HepG2 (cell line): ENCODE results near the gene HJURP. TPM values are rescaled to one million over a fixed set of nuclear protein-coding genes. Genes with fewer than 3 reads are reported as not detected.

Source experiments
- ATAC-seq: fragments of 200-7000 bp; cut with Tn5 transposase; 3 replicates; pipeline ENCODE4 v1.9.1; 2020; ENCODE audit warnings: mild to moderate bottlenecking, moderate library complexity
- BruUV-seq: library from RNA; stranded (reverse); fragments of 400-500 nt; replicated peaks from 2 replicates; lab custom pipeline; 2021; lab: Mats Ljungman, UMichigan
- CTCF ChIA-PET: fragments of 300-600 bp; formaldehyde crosslinking; extraction: SDS; loops from one replicate; lab custom pipeline; 2021; ENCODE audit warnings: low total read pairs, inconsistent platforms, low intra/inter-chr PET ratio; lab: Yijun Ruan, JAX
- POLR2A ChIA-PET: fragments of 350-600 bp; sonication (Branson Sonifier 250); formaldehyde crosslinking; loops from one replicate; lab custom pipeline; 2020; ENCODE audit warnings: antibody characterized with exemption, inconsistent platforms; lab: Yijun Ruan, JAX
- DNase-seq: peaks from one replicate; pipeline ENCODE4 v3.0.0-alpha.2; 2015; ENCODE audit warnings: low spot score
- FAIRE-seq: peaks from 3 replicates; lab custom pipeline; 2011; peaks lifted over from hg19 to GRCh38; lab: Jason Lieb, UNC
- H2AFZ ChIP-seq: one replicate; pipeline ENCODE4 v1.6.1; 2011; ENCODE audit warnings: low read length, inconsistent platforms
- H3K27ac ChIP-seq: fragments of 300-600 bp; 3 replicates; pipeline ENCODE4 v1.8.0; 2011; ENCODE audit warnings: mixed run types, mild to moderate bottlenecking, mixed read lengths, low read length, inconsistent platforms; ENCODE audit not compliant: insufficient read depth; ENCODE audit errors: extremely low read length
- H3K27me3 ChIP-seq, 2 experiments: fragments of 200-600 bp in 1 of 2; 2 replicates in 1 of 2; 3 replicates in 1 of 2; pipeline versions ENCODE4 v1.6.0 to v1.8.0; 2011; ENCODE audit warnings: low read length in 2 of 2, mild to moderate bottlenecking in 2 of 2, moderate library complexity in 2 of 2, inconsistent platforms in 1 of 2; ENCODE audit not compliant: insufficient read depth in 2 of 2, control insufficient read depth in 1 of 2
- H3K36me3 ChIP-seq, 2 experiments: fragments of 200-600 bp in 1 of 2; replicated peaks in 1 of 2; 2 replicates in 1 of 2; 3 replicates in 1 of 2; pipeline versions ENCODE4 v1.5.1 to v1.8.0; 2011; ENCODE audit warnings: low read length in 2 of 2, inconsistent platforms in 1 of 2; ENCODE audit not compliant: insufficient read depth in 2 of 2, control insufficient read depth in 1 of 2
- H3K4me1 ChIP-seq: 2 replicates; pipeline ENCODE4 v1.5.1; 2012; ENCODE audit warnings: low read length, inconsistent platforms; ENCODE audit not compliant: insufficient read depth
- H3K4me2 ChIP-seq: 2 replicates; pipeline ENCODE4 v1.6.0; 2011; ENCODE audit warnings: low read depth, low read length, inconsistent platforms
- H3K4me3 ChIP-seq, 3 experiments: fragments of 200-600 bp in 1 of 3; sonication (generic), shearing (Covaris generic) in 1 of 3; replicated peaks in 1 of 3; 2 replicates each; pipeline ENCODE4 v1.5.1; 2011 to 2016; ENCODE audit warnings: low read length in 3 of 3, inconsistent platforms in 2 of 3, low read depth in 2 of 3, mild to moderate bottlenecking in 2 of 3, control low read depth in 1 of 3, mixed read lengths in 1 of 3; ENCODE audit not compliant: insufficient read depth in 1 of 3
- H3K79me2 ChIP-seq: one replicate; pipeline ENCODE4 v1.6.1; 2011; ENCODE audit warnings: low read length, inconsistent platforms; ENCODE audit not compliant: insufficient read depth
- H3K9ac ChIP-seq: 2 replicates; pipeline ENCODE4 v1.6.0; 2011; ENCODE audit warnings: mild to moderate bottlenecking, low read depth, low read length, inconsistent platforms; ENCODE audit not compliant: insufficient read depth
- H3K9me3 ChIP-seq: 2 replicates; pipeline ENCODE4 v1.5.1; 2012; ENCODE audit warnings: mild to moderate bottlenecking, low read length
- H4K20me1 ChIP-seq: 2 replicates; pipeline ENCODE4 v1.6.0; 2011; ENCODE audit warnings: inconsistent platforms, mild to moderate bottlenecking, low read length, moderate library complexity; ENCODE audit not compliant: insufficient read depth
- AFF4 ChIP-seq: sonication (generic); formaldehyde crosslinking; IDR thresholded peaks from 2 replicates; pipeline ENCODE4 v1.4.0; 2020; ENCODE audit warnings: missing genetic modification reagents
- NFKBIZ ChIP-seq: IDR thresholded peaks from 2 replicates; pipeline ENCODE4 v1.6.1; 2018; ENCODE audit warnings: missing genetic modification reagents, missing compliant biosample characterization
- PCBP1 ChIP-seq: fragments of 200-400 bp; formaldehyde crosslinking; IDR thresholded peaks from 2 replicates; pipeline ENCODE4 v1.6.1; 2017; ENCODE audit warnings: mild to moderate bottlenecking, low read depth, low read length, borderline replicate concordance
- RBM39 ChIP-seq: fragments of 200-400 bp; formaldehyde crosslinking; IDR thresholded peaks from one replicate; pipeline ENCODE4 v1.6.1; 2018; ENCODE audit warnings: antibody characterized with exemption, mild to moderate bottlenecking, low read depth, low read length; ENCODE audit not compliant: poor library complexity, severe bottlenecking
- SMAD9 ChIP-seq: sonication (generic); formaldehyde crosslinking; IDR thresholded peaks from 2 replicates; pipeline ENCODE4 v1.5.1; 2020; ENCODE audit warnings: mild to moderate bottlenecking, missing genetic modification reagents
- SSRP1 ChIP-seq: IDR thresholded peaks from 2 replicates; pipeline ENCODE4 v1.6.1; 2016; ENCODE audit warnings: control low read depth
- ZNF33B ChIP-seq: sonication (generic); formaldehyde crosslinking; IDR thresholded peaks from 2 replicates; pipeline ENCODE4 v1.5.1; 2020; ENCODE audit warnings: mild to moderate bottlenecking, missing genetic modification reagents
- ZNF383 ChIP-seq: sonication (generic); formaldehyde crosslinking; IDR thresholded peaks from 2 replicates; pipeline ENCODE4 v1.4.0; 2020; ENCODE audit warnings: missing genetic modification reagents, mild to moderate bottlenecking, borderline replicate concordance
- ZNF549 ChIP-seq: sonication (generic); formaldehyde crosslinking; IDR thresholded peaks from 2 replicates; pipeline ENCODE4 v1.5.0; 2020; ENCODE audit warnings: missing genetic modification reagents
- WGBS: methylation state at CpG from one replicate; pipeline ENCODE4 v1.1.6; 2017; ENCODE audit warnings: low lambda C conversion rate; 5-methylcytosine and 5-hydroxymethylcytosine counted together
- in situ Hi-C: cut with HindIII; loops from 2 replicates; pipeline ENCODE4 v1.10.0; 2017; ENCODE audit warnings: low pct_unique_long_range_greater_than_20kb; ENCODE audit not compliant: extremely low pct_ligation_motif_present
- intact Hi-C: fragments of 100-400 bp; cut with micrococcal nuclease; formaldehyde crosslinking; loops from one replicate; pipeline ENCODE4 v1.10.0; 2022; ENCODE audit not compliant: unreplicated experiment
- polyA plus RNA-seq, 8 experiments: library from polyadenylated mRNA; depleted of rRNA in 3 of 8; stranded (reverse) in 7 of 8; unstranded in 1 of 8; fragments of >200 nt; fragmentation: Illumina TruSeq in 4 of 8; extraction: Trizol in 4 of 8; gene quantifications; 2 replicates each; pipeline versions ENCODE4 v1.2.1 to v1.2.3, GENCODE V29; 2011 to 2016; ENCODE audit warnings: low read depth in 4 of 8, missing spikeins in 1 of 8, mixed read lengths in 1 of 8; ENCODE audit not compliant: insufficient read depth in 1 of 8
- total RNA-seq, 5 experiments: library from RNA; depleted of rRNA; stranded (reverse); fragments of >200 nt; fragmentation: Illumina TruSeq; extraction: Trizol; gene quantifications; 2 replicates each; pipeline ENCODE4 v1.2.3, GENCODE V29; 2016; ENCODE audit warnings: low read depth in 1 of 5
- TF ChIP-seq, protein P1 (sequence below): sonication (generic); formaldehyde crosslinking; IDR thresholded peaks from 2 replicates; pipeline ENCODE4 v1.4.0; 2020; ENCODE audit warnings: missing genetic modification reagents, mild to moderate bottlenecking, borderline replicate concordance

The HJURP gene
- total and polyA plus RNA-seq, 2 of the 13 experiments (the other 11 are each of a cell fraction or from before 2014, with no cell fraction given) = 36.3 to 43.9 TPM

- TF ChIP-seq, protein P1, sequence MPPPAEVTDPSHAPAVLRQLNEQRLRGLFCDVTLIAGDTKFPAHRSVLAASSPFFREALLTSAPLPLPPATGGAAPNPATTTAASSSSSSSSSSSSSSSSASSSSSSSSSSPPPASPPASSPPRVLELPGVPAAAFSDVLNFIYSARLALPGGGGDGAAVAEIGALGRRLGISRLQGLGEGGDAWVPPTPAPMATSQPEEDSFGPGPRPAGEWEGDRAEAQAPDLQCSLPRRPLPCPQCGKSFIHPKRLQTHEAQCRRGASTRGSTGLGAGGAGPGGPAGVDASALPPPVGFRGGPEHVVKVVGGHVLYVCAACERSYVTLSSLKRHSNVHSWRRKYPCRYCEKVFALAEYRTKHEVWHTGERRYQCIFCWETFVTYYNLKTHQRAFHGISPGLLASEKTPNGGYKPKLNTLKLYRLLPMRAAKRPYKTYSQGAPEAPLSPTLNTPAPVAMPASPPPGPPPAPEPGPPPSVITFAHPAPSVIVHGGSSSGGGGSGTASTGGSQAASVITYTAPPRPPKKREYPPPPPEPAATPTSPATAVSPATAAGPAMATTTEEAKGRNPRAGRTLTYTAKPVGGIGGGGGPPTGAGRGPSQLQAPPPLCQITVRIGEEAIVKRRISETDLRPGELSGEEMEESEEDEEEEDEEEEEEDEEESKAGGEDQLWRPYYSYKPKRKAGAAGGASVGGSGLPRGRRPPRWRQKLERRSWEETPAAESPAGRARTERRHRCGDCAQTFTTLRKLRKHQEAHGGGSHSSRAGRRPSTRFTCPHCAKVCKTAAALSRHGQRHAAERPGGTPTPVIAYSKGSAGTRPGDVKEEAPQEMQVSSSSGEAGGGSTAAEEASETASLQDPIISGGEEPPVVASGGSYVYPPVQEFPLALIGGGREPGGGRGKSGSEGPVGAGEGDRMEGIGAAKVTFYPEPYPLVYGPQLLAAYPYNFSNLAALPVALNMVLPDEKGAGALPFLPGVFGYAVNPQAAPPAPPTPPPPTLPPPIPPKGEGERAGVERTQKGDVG (CRISPR knock-in tag) = no peak
Observed at GRCh38 chr2:233822781-233823730, 31.3 kb downstream of the HJURP start (continued).

DNA sequence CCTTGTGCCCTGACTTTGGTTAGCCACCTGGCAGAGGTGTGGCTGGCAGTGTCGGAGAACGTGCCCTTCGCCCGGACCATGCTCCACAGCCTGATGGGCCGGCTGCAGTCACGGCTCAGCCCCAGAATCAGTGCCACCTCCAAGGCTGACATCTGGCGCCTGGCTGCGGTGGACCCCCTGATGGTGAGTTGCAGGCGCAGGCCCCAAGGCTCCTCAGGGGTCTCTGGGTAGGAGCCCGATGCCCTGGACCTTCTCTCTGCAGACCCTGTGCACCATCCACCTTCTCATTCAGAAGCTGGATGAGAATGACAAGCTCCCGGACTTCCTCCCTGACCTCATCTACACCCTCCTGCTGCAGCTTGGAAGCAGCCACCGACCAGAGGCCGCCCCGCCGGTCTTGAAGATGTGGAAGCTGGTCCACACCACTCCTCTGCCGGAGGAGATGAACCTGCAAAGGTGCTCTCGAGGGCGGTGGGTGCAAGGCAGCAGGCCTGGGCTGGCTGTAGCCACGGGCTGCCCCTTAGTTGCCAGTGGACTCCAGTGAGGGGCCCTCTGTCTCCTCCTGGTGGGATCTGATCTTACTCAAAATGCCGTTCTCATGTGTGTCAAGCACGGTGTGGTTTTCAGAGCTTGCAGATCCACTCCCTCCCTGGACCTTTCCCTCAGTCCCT is 32.1 kb downstream of the HJURP start:
- Histone ChIP-seq H4K20me1 (no peaks in the 10 kb centered on the region), H3K9ac (no peak overlapping the region), H3K79me2 (no peaks in the 10 kb centered on the region), H3K27me3 (peaks cover 8 to 27% of the 10 kb centered on the region in 2 experiments), H3K4me3 (no peak overlapping the region), H3K27ac (no peak overlapping the region), H3K9me3 (no peaks in the 10 kb centered on the region), H3K36me3 (no peaks in the 10 kb centered on the region), H2AFZ (no peak overlapping the region), H3K4me1 (peaks cover 16% of the 10 kb centered on the region), H3K4me2 (no peak overlapping the region)
- TF ChIP-seq ZNF383 (CRISPR knock-in tag) = no peak
- TF ChIP-seq AFF4 = no peak
- TF ChIP-seq RBM39 = no peak
- TF ChIP-seq PCBP1 = no peak
- no peak for TF ChIP-seq ZNF549 (CRISPR knock-in tag)
- no peak for TF ChIP-seq SSRP1 (CRISPR knock-in tag)
- TF ChIP-seq NFKBIZ (CRISPR knock-in tag) = no peak
- no peak for TF ChIP-seq SMAD9 (CRISPR knock-in tag)
- TF ChIP-seq ZNF33B (CRISPR knock-in tag) = no peak
- intact Hi-C loops = no loop called here
- WGBS = 74% methylated on average over 13 of the region's 21 CpGs
- DNase-seq = no peak
- in situ Hi-C loops = no loop called here
- CTCF ChIA-PET = no interaction called here
- peak; percentile 4; the same call in 1 of the 3 replicates for ATAC-seq
- POLR2A ChIA-PET = no interaction called here
- BruUV-seq = no TSS peak
- no peak for FAIRE-seq
